Activated CD8-positive, alpha-beta memory T cell treated with anti-CD3 and anti-CD28 coated beads, Interleukin-2, amount 10 ng/mL, durations not matched to agents 7 days and 5 days (primary cell): ENCODE measurements around the gene RASSF8. TPM values are rescaled to one million over a fixed set of nuclear protein-coding genes. Genes with fewer than 3 reads are reported as not detected.

Experiments used
- total RNA-seq, 2 experiments: library from RNA; stranded (reverse); gene quantifications; one replicate each; pipeline ENCODE4 v1.2.3, GENCODE V29; 2021

Gene RASSF8
- total RNA-seq, 2 experiments from 2014 or later, result 1.4 to 1.5 TPM

Other genes starting within 250 kb of the RASSF8 start
- not detected for gene BHLHE41, start 166.4 kb downstream of the RASSF8 start, total RNA-seq
- not detected for gene SSPN, start 236.9 kb downstream of the RASSF8 start, total RNA-seq